Liver (tissue), 9 donors: ENCODE results near the gene H2BK1. TPM values are rescaled to one million over a fixed set of nuclear protein-coding genes. Genes with fewer than 3 reads are reported as not detected.

Experiments used
- DNase-seq: peaks from one replicate; pipeline ENCODE4 v3.0.0-alpha.2; 2017; ENCODE audit warnings: low spot score
- H3K27ac ChIP-seq, 2 donors: one replicate each; pipeline ENCODE4 v1.7.0; 2013; ENCODE audit warnings: inconsistent platforms in 2 of 2, low read length in 2 of 2, control low read depth in 1 of 2, low read depth in 1 of 2, mild to moderate bottlenecking in 1 of 2
- H3K27me3 ChIP-seq, 4 donors: one replicate each; pipeline versions ENCODE4 v1.6.1 to v1.7.0; 2013; ENCODE audit warnings: low read length in 3 of 4, inconsistent platforms in 1 of 4, mild to moderate bottlenecking in 1 of 4, moderate library complexity in 1 of 4; ENCODE audit not compliant: control insufficient read depth in 4 of 4, insufficient read depth in 4 of 4
- H3K36me3 ChIP-seq, 4 donors: one replicate each; pipeline versions ENCODE4 v1.6.1 to v1.7.0; 2013; ENCODE audit warnings: low read length in 3 of 4, mild to moderate bottlenecking in 3 of 4, low read depth in 1 of 4, moderate library complexity in 1 of 4; ENCODE audit not compliant: control insufficient read depth in 4 of 4, insufficient read depth in 3 of 4
- H3K4me1 ChIP-seq, 4 donors: one replicate each; pipeline versions ENCODE4 v1.6.1 to v1.7.0; 2013; ENCODE audit warnings: low read length in 3 of 4, mild to moderate bottlenecking in 3 of 4, moderate library complexity in 1 of 4; ENCODE audit not compliant: control insufficient read depth in 4 of 4, insufficient read depth in 4 of 4
- H3K4me3 ChIP-seq, 3 donors: one replicate each; pipeline versions ENCODE4 v1.6.1 to v1.7.0; 2013; ENCODE audit warnings: low read length in 3 of 3, control low read depth in 1 of 3, low read depth in 1 of 3, mild to moderate bottlenecking in 1 of 3
- H3K9ac ChIP-seq, 2 donors: one replicate each; pipeline ENCODE4 v1.7.0; 2013; ENCODE audit warnings: low read length in 2 of 2, mild to moderate bottlenecking in 2 of 2, moderate library complexity in 2 of 2, control low read depth in 1 of 2, low read depth in 1 of 2
- H3K9me3 ChIP-seq, 4 donors: one replicate each; pipeline versions ENCODE4 v1.6.1 to v1.7.0; 2013; ENCODE audit warnings: low read length in 3 of 4; ENCODE audit not compliant: control insufficient read depth in 4 of 4
- EGR1 ChIP-seq, 2 donors: IDR thresholded peaks; 2 replicates each; pipeline ENCODE4 v1.6.1; 2016 to 2018; ENCODE audit warnings: antibody characterized with exemption in 2 of 2, low read depth in 2 of 2
- FOXA1 ChIP-seq: IDR thresholded peaks from 2 replicates; pipeline ENCODE4 v1.6.1; 2016; ENCODE audit warnings: antibody characterized with exemption
- FOXA2 ChIP-seq: IDR thresholded peaks from 2 replicates; pipeline ENCODE4 v1.6.1; 2016; ENCODE audit warnings: antibody characterized with exemption
- GABPA ChIP-seq, 2 donors: IDR thresholded peaks in 1 of 2; conservative IDR thresholded peaks in 1 of 2; 2 replicates each; pipeline ENCODE4 v1.6.1; 2016; ENCODE audit warnings: antibody characterized with exemption in 2 of 2, mild to moderate bottlenecking in 1 of 2, moderate library complexity in 1 of 2
- HNF4A ChIP-seq, 2 donors: conservative IDR thresholded peaks; 2 replicates each; pipeline ENCODE4 v1.6.1; 2016; ENCODE audit warnings: antibody characterized with exemption in 2 of 2, mild to moderate bottlenecking in 2 of 2
- HNF4G ChIP-seq: IDR thresholded peaks from 2 replicates; pipeline ENCODE4 v1.6.1; 2016; ENCODE audit warnings: antibody characterized with exemption
- JUND ChIP-seq, 2 donors: IDR thresholded peaks; 2 replicates each; pipeline ENCODE4 v1.6.1; 2016; ENCODE audit warnings: antibody characterized with exemption in 2 of 2
- NR2F2 ChIP-seq: IDR thresholded peaks from 2 replicates; pipeline ENCODE4 v1.6.1; 2016; ENCODE audit warnings: antibody characterized with exemption
- RAD21 ChIP-seq, 2 donors: IDR thresholded peaks; 2 replicates each; pipeline ENCODE4 v1.6.1; 2016; ENCODE audit warnings: antibody characterized with exemption in 2 of 2, mild to moderate bottlenecking in 2 of 2
- RXRA ChIP-seq, 2 donors: IDR thresholded peaks; 2 replicates each; pipeline ENCODE4 v1.6.1; 2017 to 2018; ENCODE audit warnings: antibody characterized with exemption in 2 of 2, mild to moderate bottlenecking in 1 of 2
- SP1 ChIP-seq: IDR thresholded peaks from 2 replicates; pipeline ENCODE4 v1.6.1; 2018; ENCODE audit warnings: antibody characterized with exemption, mild to moderate bottlenecking
- TAF1 ChIP-seq: conservative IDR thresholded peaks from 2 replicates; pipeline ENCODE4 v1.6.1; 2016; ENCODE audit warnings: antibody characterized with exemption, mild to moderate bottlenecking
- YY1 ChIP-seq: IDR thresholded peaks from 2 replicates; pipeline ENCODE4 v1.6.1; 2016; ENCODE audit warnings: antibody characterized with exemption, mild to moderate bottlenecking
- WGBS: extraction: QIAGEN DNeasy Blood & Tissue Kit; methylation state at CpG from one replicate; pipeline ENCODE4 v1.1.7; 2013; 5-methylcytosine and 5-hydroxymethylcytosine counted together
- polyA plus RNA-seq, 2 donors: library from polyadenylated mRNA; stranded (reverse) in 1 of 2; unstranded in 1 of 2; fragments of 200-250 nt in 1 of 2; fragments of >200 nt in 1 of 2; fragmentation: Nextera tagmentation in 1 of 2; extraction: Ambion mirVana in 1 of 2; gene quantifications; one replicate each; pipeline versions ENCODE4 v1.2.1 to v1.2.3, GENCODE V29; 2013 to 2015
- total RNA-seq, 2 donors: library from RNA; depleted of rRNA; stranded (reverse); fragments of >200 nt; gene quantifications; one replicate each; pipeline ENCODE4 v1.2.3, GENCODE V29; 2014
- TF ChIP-seq, protein P1 (sequence below): IDR thresholded peaks from 2 replicates; pipeline ENCODE4 v1.6.1; 2016; ENCODE audit warnings: antibody characterized with exemption
- TF ChIP-seq, protein P2 (sequence below): fragments of 150-350 bp; IDR thresholded peaks from 2 replicates; pipeline ENCODE4 v1.5.1; 2017; ENCODE audit warnings: improper control_type of control experiment, low read depth, low read length; ENCODE audit not compliant: missing input control
- TF ChIP-seq, protein P3 (sequence below): IDR thresholded peaks from 2 replicates; pipeline ENCODE4 v1.6.1; 2016; ENCODE audit warnings: antibody characterized with exemption
- TF ChIP-seq, protein P4 (sequence below): IDR thresholded peaks from 2 replicates; pipeline ENCODE4 v1.6.1; 2016; ENCODE audit warnings: antibody characterized with exemption, mild to moderate bottlenecking
- donor health status: healthy.
- donor health status: healthy.
- donor health status: healthy.
- donor health status: healthy.
- donor health status: healthy.

Gene H2BK1
- total and polyA plus RNA-seq, 4 donors: not detected

DNA sequence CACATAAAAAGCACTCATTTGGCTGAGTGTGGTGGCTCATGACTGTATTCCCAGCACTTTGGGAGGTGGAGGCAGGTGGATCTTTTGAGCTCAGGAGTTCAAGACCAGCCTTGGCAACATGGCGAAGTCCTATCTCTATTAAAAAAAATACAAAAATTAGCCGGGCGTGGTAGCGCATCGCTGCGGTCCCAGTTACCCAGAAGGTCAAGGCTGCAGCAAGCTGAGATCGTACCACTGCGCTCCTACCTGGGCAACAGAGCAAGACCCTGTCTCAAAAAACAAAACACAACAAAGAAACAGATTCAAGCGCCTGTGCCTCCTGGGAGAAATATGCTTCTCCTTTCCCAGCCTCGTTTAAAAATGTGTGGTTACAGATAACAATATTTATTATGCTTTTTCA lies 19.0 kb upstream of the H2BK1 start:
- DNase-seq: no peak
- Histone ChIP-seq H3K9me3 (no peaks in the 10 kb centered on the region), H3K4me3 (no peak overlapping the region), H3K27ac (no peak overlapping the region), H3K27me3 (no peaks in the 10 kb centered on the region), H3K36me3 (peaks cover 0 to 7% (median 3%) of the 10 kb centered on the region in 4 donors), H3K9ac (no peak overlapping the region), H3K4me1 (peaks cover 0 to 47% (median 37%) of the 10 kb centered on the region in 4 donors)
- TF ChIP-seq HNF4A (conservative IDR thresholded peaks at IDR 0.05) (no peak), SP1 (no peak), HNF4G (no peak), RAD21 (IDR thresholded peaks at IDR 0.05) (no peak), YY1 (no peak), TAF1 (no peak), RXRA (IDR thresholded peaks at IDR 0.05) (no peak), EGR1 (IDR thresholded peaks at IDR 0.05; ENCODE audit: low read depth in 2 of 2) (no peak), FOXA2 (no peak), FOXA1 (no peak), GABPA (IDR thresholded peaks at IDR 0.05 in 1 of 2, conservative IDR thresholded peaks at IDR 0.05 in 1 of 2) (no peak)
- TF ChIP-seq, protein P1, sequence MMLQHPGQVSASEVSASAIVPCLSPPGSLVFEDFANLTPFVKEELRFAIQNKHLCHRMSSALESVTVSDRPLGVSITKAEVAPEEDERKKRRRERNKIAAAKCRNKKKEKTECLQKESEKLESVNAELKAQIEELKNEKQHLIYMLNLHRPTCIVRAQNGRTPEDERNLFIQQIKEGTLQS: no peak
- WGBS: 92% methylated on average over 10 of the region's 10 CpGs

DNA sequence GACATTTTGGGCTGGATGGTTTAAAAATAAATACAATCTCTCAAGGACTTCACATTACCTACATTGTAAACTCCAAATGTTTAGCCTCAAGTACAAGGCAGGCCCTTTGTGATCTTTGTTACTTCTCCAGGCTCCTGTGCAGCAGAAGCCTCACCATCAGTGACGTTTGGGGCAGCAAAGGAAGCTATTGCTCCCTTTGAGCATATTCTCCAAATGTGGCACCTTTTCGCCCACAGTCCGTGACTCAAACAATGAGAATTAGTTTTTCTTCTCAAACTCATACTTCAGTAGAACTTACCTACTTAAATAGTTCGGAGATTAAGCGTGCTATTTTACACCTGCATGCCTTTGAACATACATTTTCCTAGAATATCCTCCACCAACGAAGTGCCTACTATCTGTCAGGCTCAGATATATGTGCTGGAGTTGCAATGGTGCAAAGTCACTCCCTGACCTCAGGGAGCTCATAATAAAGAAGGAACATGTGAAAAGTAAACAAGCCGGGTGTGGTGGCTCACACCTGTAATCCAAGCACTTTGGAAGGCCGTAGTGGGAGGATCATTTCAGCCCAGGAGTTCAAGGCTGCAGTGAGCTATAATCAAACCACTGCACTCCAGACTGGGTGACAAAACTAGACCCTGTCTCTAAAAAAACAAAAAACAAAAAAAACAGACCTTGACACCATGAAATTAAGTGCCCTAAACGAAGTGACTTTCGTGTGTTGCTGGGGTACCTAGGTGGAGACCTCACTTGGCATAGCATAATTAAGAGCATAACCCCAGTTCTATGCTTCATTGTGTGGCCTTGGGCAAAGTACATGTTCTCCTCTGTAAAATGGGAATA lies 18.0 kb upstream of the H2BK1 start:
- H3K27me3 ChIP-seq: no peaks in the 10 kb centered on the region
- peak overlapping the region in 1 of 2 donors; percentile 60 for H3K27ac ChIP-seq
- peak overlapping the region in 1 of 2 donors; percentile 73 for H3K9ac ChIP-seq
- H3K4me3 ChIP-seq: peak overlapping the region in 2 of 3 donors; percentile 54 to 95
- TF ChIP-seq FOXA2 (no peak), HNF4A (conservative IDR thresholded peaks at IDR 0.05) (no peak), SP1 (no peak)
- H3K4me1 ChIP-seq: peaks cover 0 to 39% (median 27%) of the 10 kb centered on the region in 4 donors
- 75% methylated on average over 10 of the region's 10 CpGs for WGBS
- no peaks in the 10 kb centered on the region for H3K9me3 ChIP-seq
- H3K36me3 ChIP-seq: peaks cover 3 to 16% (median 11%) of the 10 kb centered on the region in 4 donors
- no peak for DNase-seq

DNA sequence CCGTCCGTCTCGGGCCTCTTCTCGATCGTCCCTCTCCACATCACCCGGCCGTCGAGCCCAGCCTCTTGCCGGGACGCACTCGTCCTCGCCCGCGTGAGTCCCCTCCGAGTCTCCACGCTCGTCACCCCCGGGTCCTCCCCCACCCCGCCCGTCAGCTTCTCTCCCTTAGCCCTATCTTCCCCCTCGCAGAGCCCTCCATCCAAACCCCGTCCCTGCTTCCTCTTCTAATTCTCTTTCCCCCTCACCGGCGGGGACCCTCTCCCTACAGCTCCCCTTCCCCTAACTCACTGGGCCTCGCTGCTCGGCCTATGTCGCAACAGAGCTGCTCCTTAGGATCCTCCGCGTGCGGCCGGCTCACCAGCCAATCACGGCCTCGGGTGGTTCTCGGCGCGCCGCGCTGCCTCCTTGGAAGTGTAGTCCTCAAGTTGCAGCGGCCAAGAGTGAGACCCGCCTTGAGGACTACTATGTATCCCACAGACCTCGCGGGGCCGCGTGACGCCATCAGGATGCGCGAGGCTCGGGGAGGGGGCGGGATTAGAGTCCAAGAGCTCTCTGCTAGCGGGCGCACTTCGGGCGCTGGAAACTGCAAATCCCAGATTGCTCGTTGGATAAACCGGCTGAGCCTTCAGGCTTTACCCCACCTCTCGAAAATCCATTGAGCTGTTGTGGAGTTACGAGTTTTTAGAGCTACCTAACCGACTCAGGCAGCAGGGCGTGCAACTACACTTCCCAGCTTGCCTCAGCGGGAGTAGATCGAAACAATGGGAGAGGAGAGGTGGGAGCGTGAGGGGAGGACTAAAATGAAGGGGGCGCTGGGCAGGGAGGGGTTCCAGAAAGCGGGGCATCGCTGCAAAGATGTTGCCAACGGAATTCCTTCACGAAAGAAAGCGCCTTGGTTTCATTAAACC lies 16.8 kb upstream of the H2BK1 start, which contains the start of gene ABCF2:
Gene ABCF2, minus strand, starts transcription at position 331 of the 908 bp plus-strand sequence. CDS start 747 bp downstream, outside the sequence.
- Histone ChIP-seq H3K9ac (peak within 1 kb of the TSS; percentile 62 to 73), H3K4me3 (peak within 1 kb of the TSS; percentile 81 to 95 (median 90)), H3K4me1 (peaks cover 0 to 34% (median 24%) of the 10 kb centered on the region in 4 donors), H3K36me3 (peaks cover 7 to 27% (median 18%) of the 10 kb centered on the region in 4 donors), H3K27me3 (no peaks in the 10 kb centered on the region), H3K27ac (peak within 1 kb of the TSS; percentile 48 to 60), H3K9me3 (no peaks in the 10 kb centered on the region)
- WGBS: under 1% methylated on average over 68 of the region's 68 CpGs
- DNase-seq: peak; percentile 98
- TF ChIP-seq, protein P2, sequence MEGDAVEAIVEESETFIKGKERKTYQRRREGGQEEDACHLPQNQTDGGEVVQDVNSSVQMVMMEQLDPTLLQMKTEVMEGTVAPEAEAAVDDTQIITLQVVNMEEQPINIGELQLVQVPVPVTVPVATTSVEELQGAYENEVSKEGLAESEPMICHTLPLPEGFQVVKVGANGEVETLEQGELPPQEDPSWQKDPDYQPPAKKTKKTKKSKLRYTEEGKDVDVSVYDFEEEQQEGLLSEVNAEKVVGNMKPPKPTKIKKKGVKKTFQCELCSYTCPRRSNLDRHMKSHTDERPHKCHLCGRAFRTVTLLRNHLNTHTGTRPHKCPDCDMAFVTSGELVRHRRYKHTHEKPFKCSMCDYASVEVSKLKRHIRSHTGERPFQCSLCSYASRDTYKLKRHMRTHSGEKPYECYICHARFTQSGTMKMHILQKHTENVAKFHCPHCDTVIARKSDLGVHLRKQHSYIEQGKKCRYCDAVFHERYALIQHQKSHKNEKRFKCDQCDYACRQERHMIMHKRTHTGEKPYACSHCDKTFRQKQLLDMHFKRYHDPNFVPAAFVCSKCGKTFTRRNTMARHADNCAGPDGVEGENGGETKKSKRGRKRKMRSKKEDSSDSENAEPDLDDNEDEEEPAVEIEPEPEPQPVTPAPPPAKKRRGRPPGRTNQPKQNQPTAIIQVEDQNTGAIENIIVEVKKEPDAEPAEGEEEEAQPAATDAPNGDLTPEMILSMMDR: no peak
- TF ChIP-seq JUND (IDR thresholded peaks at IDR 0.05) (peak; percentile 36 to 85), RAD21 (IDR thresholded peaks at IDR 0.05) (peak in 1 of 2 donors; percentile 23), RXRA (IDR thresholded peaks at IDR 0.05) (peak; percentile 53 to 79), HNF4A (conservative IDR thresholded peaks at IDR 0.05) (peak; percentile 85 to 92), FOXA2 (no peak), GABPA (IDR thresholded peaks at IDR 0.05 in 1 of 2, conservative IDR thresholded peaks at IDR 0.05 in 1 of 2) (peak in 1 of 2 donors; percentile 77), YY1 (peak; percentile 82), EGR1 (IDR thresholded peaks at IDR 0.05; ENCODE audit: low read depth in 2 of 2) (peak in 1 of 2 donors; percentile 81), HNF4G (peak; percentile 80), NR2F2 (no peak)
- TF ChIP-seq, protein P3, sequence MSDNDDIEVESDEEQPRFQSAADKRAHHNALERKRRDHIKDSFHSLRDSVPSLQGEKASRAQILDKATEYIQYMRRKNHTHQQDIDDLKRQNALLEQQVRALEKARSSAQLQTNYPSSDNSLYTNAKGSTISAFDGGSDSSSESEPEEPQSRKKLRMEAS: peak; percentile 95
- TF ChIP-seq, protein P4, sequence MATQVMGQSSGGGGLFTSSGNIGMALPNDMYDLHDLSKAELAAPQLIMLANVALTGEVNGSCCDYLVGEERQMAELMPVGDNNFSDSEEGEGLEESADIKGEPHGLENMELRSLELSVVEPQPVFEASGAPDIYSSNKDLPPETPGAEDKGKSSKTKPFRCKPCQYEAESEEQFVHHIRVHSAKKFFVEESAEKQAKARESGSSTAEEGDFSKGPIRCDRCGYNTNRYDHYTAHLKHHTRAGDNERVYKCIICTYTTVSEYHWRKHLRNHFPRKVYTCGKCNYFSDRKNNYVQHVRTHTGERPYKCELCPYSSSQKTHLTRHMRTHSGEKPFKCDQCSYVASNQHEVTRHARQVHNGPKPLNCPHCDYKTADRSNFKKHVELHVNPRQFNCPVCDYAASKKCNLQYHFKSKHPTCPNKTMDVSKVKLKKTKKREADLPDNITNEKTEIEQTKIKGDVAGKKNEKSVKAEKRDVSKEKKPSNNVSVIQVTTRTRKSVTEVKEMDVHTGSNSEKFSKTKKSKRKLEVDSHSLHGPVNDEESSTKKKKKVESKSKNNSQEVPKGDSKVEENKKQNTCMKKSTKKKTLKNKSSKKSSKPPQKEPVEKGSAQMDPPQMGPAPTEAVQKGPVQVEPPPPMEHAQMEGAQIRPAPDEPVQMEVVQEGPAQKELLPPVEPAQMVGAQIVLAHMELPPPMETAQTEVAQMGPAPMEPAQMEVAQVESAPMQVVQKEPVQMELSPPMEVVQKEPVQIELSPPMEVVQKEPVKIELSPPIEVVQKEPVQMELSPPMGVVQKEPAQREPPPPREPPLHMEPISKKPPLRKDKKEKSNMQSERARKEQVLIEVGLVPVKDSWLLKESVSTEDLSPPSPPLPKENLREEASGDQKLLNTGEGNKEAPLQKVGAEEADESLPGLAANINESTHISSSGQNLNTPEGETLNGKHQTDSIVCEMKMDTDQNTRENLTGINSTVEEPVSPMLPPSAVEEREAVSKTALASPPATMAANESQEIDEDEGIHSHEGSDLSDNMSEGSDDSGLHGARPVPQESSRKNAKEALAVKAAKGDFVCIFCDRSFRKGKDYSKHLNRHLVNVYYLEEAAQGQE: peak; percentile 64
